ENCODE measurements around the gene IQCH.

- TF ChIP-seq CTCF (IDR thresholded peaks at IDR 0.05) (no peak), POLR2A (IDR thresholded peaks at IDR 0.05) (no peak)
Measured at GRCh38 chr15:67276666-67277065, 22.1 kb downstream of the IQCH start.

Measured in thyroid gland (tissue), 4 donors.